CD4-positive, alpha-beta T cell (primary cell): ENCODE measurements around the gene FAM222A. TPM values are rescaled to one million over a fixed set of nuclear protein-coding genes. Genes with fewer than 3 reads are reported as not detected.

Source experiments
- ATAC-seq: fragments of 200-7000 bp; cut with Tn5 transposase; one replicate; pipeline ENCODE4 v1.10.0; 2022; ENCODE audit warnings: mild to moderate bottlenecking; ENCODE audit not compliant: poor library complexity
- CTCF ChIA-PET: fragments of 350-600 bp; sonication (Branson Sonifier 250); formaldehyde crosslinking; loops from one replicate; lab custom pipeline; 2021; ENCODE audit warnings: antibody characterized with exemption, inconsistent platforms; lab: Charles Lee
- POLR2A ChIA-PET: fragments of 350-600 bp; sonication (Branson Sonifier 250); formaldehyde crosslinking; loops from one replicate; lab custom pipeline; 2021; ENCODE audit warnings: antibody characterized with exemption, inconsistent platforms; lab: Charles Lee
- DNase-seq, 14 experiments: peaks; one replicate each; pipeline ENCODE4 v3.0.0-alpha.2; 2013 to 2020; ENCODE audit warnings: mixed read lengths in 2 of 14
- H3K27ac ChIP-seq, 2 donors: one replicate each; pipeline versions ENCODE4 v1.5.1 to v1.7.0; 2013; ENCODE audit warnings: low read length in 2 of 2, low read depth in 1 of 2, mild to moderate bottlenecking in 1 of 2
- H3K27me3 ChIP-seq, 2 experiments: 1 replicate in 1 of 2; 2 replicates in 1 of 2; pipeline versions ENCODE4 v1.6.1 to v1.7.0; 2013; ENCODE audit warnings: low read length in 2 of 2, control low read depth in 1 of 2, mild to moderate bottlenecking in 1 of 2, moderate library complexity in 1 of 2; ENCODE audit not compliant: insufficient read depth in 2 of 2, control insufficient read depth in 1 of 2
- H3K36me3 ChIP-seq: one replicate; pipeline ENCODE4 v1.6.1; 2013; ENCODE audit warnings: low read length, control low read depth; ENCODE audit not compliant: insufficient read depth
- H3K4me1 ChIP-seq: one replicate; pipeline ENCODE4 v1.6.1; 2013; ENCODE audit warnings: low read length, control low read depth; ENCODE audit not compliant: insufficient read depth
- H3K4me3 ChIP-seq: one replicate; pipeline ENCODE4 v1.5.1; 2013; ENCODE audit warnings: mild to moderate bottlenecking, low read length, moderate library complexity
- H3K9me3 ChIP-seq, 2 experiments: 1 replicate in 1 of 2; 2 replicates in 1 of 2; pipeline versions ENCODE4 v1.6.1 to v1.7.0; 2013; ENCODE audit warnings: low read length in 2 of 2, mild to moderate bottlenecking in 2 of 2, control low read depth in 1 of 2, moderate library complexity in 1 of 2; ENCODE audit not compliant: control insufficient read depth in 1 of 2, insufficient read depth in 1 of 2
- H3K27ac Mint-ChIP-seq: one replicate; pipeline ENCODE4 v1.8.0; 2020; ENCODE audit warnings: mixed read lengths
- H3K27me3 Mint-ChIP-seq: one replicate; pipeline ENCODE4 v1.8.0; 2021; ENCODE audit warnings: mixed read lengths
- H3K36me3 Mint-ChIP-seq: one replicate; pipeline ENCODE4 v1.8.0; 2021; ENCODE audit warnings: low read depth, mixed read lengths
- H3K4me1 Mint-ChIP-seq: one replicate; pipeline ENCODE4 v1.8.0; 2021; ENCODE audit warnings: low read depth, mixed read lengths
- H3K4me3 Mint-ChIP-seq: one replicate; pipeline ENCODE4 v1.8.0; 2020; ENCODE audit warnings: mild to moderate bottlenecking, mixed read lengths
- H3K9me3 Mint-ChIP-seq: one replicate; pipeline ENCODE4 v1.8.0; 2020; ENCODE audit warnings: mixed read lengths
- intact Hi-C, 2 experiments: fragments of 100-400 bp; cut with DNase I in 1 of 2; cut with micrococcal nuclease in 1 of 2; formaldehyde crosslinking; loops; one replicate each; pipeline versions ENCODE4 v1.15.1 to v1.9.0; 2023 to 2025; cut with DNase I, micrococcal nuclease
- total RNA-seq, 174 experiments: library from RNA in 2 of 174; stranded (reverse) in 2 of 174; gene quantifications; one replicate each; pipeline ENCODE4 v1.2.3 and lab custom pipeline; 2021 to 2026
- TF ChIP-seq, protein P1 (sequence below): fragments of 200-600 bp; IDR thresholded peaks from one replicate; pipeline ENCODE4 v1.8.0; 2022; ENCODE audit warnings: antibody characterized with exemption, mild to moderate bottlenecking

Gene FAM222A
- total RNA-seq, 2 experiments from 2014 or later, result 1.1 to 1.7 TPM

DNA sequence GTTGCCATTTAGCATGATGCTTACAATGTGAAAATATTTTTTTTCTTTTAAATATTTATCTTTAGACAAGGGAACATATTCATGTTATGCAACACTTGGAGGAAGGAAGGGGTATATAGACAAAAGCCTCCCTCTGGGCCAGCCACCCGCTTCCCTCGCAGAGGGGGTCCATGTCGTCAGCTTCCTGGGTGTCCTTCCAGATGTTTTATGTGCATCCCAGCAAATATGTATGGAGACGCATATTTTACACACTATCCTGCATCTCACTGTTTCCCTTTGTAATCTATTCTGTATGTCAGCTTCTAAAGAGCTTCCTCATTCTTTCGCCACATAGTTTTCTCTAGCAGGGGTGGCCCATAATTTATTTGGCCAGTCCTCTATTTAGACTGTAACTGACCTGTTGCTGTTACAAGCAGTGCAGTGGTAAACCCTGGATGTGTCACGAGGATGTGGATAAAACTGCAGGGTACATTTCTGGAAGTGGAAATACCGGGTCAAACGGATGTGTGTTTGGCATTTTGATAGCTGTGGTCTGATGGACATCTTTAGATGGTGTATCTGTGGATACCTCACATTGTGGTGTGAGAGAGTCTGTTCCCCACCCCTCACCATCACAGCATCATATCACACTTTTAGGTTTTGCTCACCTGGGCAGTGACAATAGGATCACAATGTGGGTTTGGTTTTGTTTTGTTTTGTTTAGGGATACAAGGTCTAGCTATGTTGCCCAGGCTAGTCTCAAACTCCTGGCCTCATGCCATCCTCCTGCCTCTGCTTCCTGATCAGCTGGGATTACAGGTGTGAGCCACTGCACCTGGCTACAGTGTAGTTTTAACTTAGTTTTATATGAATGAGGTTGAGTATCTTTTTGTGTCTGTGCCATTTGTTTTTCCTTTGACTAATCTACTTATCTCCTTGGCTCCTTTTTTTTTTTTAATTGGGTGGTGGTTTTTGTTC lies 31.6 kb downstream of the FAM222A start:
- ATAC-seq (no peak), DNase-seq (peak in 1 of 14 experiments; percentile 0)
- ChIA-PET CTCF (no interaction called here), POLR2A (no interaction called here)
- Mint-ChIP-seq H3K36me3 (no peaks in the 10 kb centered on the region), H3K27ac (no peak overlapping the region), H3K4me3 (no peak overlapping the region), H3K9me3 (no peaks in the 10 kb centered on the region), H3K27me3 (peaks cover 5% of the 10 kb centered on the region), H3K4me1 (no peaks in the 10 kb centered on the region)
- Histone ChIP-seq H3K4me3 (no peak overlapping the region), H3K27me3 (no peaks in the 10 kb centered on the region), H3K4me1 (no peaks in the 10 kb centered on the region), H3K36me3 (no peaks in the 10 kb centered on the region), H3K9me3 (no peaks in the 10 kb centered on the region), H3K27ac (no peak overlapping the region)
- intact Hi-C loops, result loop anchor here in 1 of 2 experiments (5.0 kb wide), 1 partner anchor 58 kb away; no protein-coding TSS in a partner anchor
- TF ChIP-seq, protein P1, sequence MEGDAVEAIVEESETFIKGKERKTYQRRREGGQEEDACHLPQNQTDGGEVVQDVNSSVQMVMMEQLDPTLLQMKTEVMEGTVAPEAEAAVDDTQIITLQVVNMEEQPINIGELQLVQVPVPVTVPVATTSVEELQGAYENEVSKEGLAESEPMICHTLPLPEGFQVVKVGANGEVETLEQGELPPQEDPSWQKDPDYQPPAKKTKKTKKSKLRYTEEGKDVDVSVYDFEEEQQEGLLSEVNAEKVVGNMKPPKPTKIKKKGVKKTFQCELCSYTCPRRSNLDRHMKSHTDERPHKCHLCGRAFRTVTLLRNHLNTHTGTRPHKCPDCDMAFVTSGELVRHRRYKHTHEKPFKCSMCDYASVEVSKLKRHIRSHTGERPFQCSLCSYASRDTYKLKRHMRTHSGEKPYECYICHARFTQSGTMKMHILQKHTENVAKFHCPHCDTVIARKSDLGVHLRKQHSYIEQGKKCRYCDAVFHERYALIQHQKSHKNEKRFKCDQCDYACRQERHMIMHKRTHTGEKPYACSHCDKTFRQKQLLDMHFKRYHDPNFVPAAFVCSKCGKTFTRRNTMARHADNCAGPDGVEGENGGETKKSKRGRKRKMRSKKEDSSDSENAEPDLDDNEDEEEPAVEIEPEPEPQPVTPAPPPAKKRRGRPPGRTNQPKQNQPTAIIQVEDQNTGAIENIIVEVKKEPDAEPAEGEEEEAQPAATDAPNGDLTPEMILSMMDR, result no peak

DNA sequence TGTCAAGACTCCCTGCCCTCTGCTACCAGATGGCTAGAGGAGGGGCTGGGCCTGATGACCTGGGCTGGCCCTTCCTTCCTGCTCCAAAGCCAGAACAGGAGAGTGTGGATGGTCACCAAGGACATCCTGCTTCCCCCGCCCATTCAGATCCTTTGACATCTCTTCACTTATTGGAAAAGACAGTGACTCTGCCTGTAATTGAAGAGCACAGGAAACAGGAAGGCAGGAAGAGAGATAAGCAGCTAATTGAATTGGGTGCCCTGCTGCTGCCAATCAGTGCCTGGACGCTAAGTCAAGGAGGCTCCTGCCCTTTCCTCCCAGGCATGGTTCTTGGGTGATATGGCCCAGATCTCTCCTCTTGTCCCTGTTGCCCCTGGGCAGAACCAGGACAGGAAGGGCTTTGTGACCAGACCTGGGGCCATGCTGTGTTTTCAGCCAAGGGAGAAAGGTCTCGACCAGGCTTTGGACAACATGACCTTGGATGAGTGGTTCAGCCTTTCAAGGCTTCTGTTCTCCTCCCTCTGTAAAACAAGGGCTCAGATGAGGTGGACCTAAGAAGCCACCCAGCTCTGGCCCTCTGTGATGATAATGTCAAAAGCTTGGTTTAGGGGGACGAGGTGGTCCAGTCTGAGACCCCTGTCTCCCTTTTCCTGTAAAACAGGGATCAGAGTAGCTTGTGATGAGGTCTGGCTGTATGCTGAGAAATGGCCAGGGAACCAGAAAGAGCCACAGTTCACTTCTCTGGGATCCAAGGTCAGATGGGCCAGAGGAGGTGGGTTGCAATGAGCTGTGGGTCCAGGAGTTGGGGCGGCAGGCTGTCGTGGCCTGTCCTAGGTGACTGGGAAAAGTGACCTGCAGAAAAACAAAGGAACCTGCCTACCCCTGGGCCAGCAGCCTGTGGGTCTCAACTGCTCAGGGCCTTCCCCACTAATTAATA lies 38.8 kb downstream of the FAM222A start:
- Mint-ChIP-seq H3K27ac (no peak overlapping the region), H3K4me3 (no peak overlapping the region), H3K4me1 (no peaks in the 10 kb centered on the region), H3K36me3 (no peaks in the 10 kb centered on the region), H3K9me3 (peaks cover 7% of the 10 kb centered on the region), H3K27me3 (peaks cover 6% of the 10 kb centered on the region)
- Histone ChIP-seq H3K4me3 (no peak overlapping the region), H3K36me3 (no peaks in the 10 kb centered on the region), H3K27ac (no peak overlapping the region), H3K27me3 (no peaks in the 10 kb centered on the region), H3K9me3 (peaks cover 7 to 16% of the 10 kb centered on the region in 2 experiments), H3K4me1 (no peaks in the 10 kb centered on the region)
- TF ChIP-seq, protein P1, result no peak
- ATAC-seq (no peak), DNase-seq (peak in 1 of 14 experiments; percentile 14)
- POLR2A ChIA-PET, result no interaction called here
- CTCF ChIA-PET, result no interaction called here
- intact Hi-C loops, result no loop called here

DNA sequence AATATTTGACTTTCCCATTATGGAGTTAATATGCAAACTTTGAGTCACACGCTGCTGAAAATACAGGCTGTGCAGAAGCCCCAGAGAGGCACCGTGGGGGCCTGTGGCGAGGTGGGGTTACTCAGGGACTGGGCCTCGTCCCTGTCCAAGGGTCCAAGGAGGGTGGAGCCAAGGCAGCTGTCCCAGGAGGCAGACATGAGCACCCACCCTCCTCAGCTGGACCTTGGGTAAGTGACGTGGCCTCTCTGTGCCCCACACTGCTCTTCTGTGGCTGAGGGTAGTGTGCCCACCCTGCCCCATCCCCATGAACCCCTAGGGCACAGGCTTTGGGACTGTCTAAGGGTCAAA lies 39.4 kb downstream of the FAM222A start:
- peak in 1 of 14 experiments; percentile 14 for DNase-seq

More for the DNA sequence above, 39.4 kb downstream of the FAM222A start:
- no peaks in the 10 kb centered on the region for H3K27me3 ChIP-seq
- H3K4me1 Mint-ChIP-seq, result no peaks in the 10 kb centered on the region
- H3K4me3 Mint-ChIP-seq, result no peak overlapping the region
- H3K36me3 ChIP-seq, result no peaks in the 10 kb centered on the region
- intact Hi-C loops, result no loop called here
- H3K27me3 Mint-ChIP-seq, result peaks cover 7% of the 10 kb centered on the region
- H3K4me1 ChIP-seq, result no peaks in the 10 kb centered on the region
- H3K9me3 Mint-ChIP-seq, result peaks cover 7% of the 10 kb centered on the region
- H3K4me3 ChIP-seq, result no peak overlapping the region
- H3K27ac ChIP-seq, result no peak overlapping the region
- POLR2A ChIA-PET, result no interaction called here
- no peak overlapping the region for H3K27ac Mint-ChIP-seq
- CTCF ChIA-PET, result no interaction called here
- H3K9me3 ChIP-seq, result peaks cover 13 to 17% of the 10 kb centered on the region in 2 experiments
- TF ChIP-seq, protein P1, result no peak
- ATAC-seq, result no peak
- H3K36me3 Mint-ChIP-seq, result no peaks in the 10 kb centered on the region
